NB4 (cell line): ENCODE results near the gene CDH9.

ENCODE experiments used
- CTCF ChIP-seq: IDR thresholded peaks from one replicate; pipeline ENCODE4 v1.5.1; 2012; ENCODE audit warnings: low read depth, low read length
- MYC ChIP-seq: IDR thresholded peaks from 2 replicates; pipeline ENCODE4 v1.6.1; 2011; ENCODE audit warnings: low read depth, low read length
- POLR2A ChIP-seq: IDR thresholded peaks from 2 replicates; pipeline ENCODE4 v1.6.1; 2011; ENCODE audit warnings: mild to moderate bottlenecking; ENCODE audit not compliant: insufficient read length; ENCODE audit errors: extremely low read depth

GRCh38 chr5:27009540-27009915 lies 28.9 kb downstream of the CDH9 start:
- TF ChIP-seq CTCF (no peak), POLR2A (no peak), MYC (no peak)
